Tibial artery (tissue), 4 donors: ENCODE measurements around the gene TBATA.
A peak's percentile ranks its signal among the peaks of the same experiment; 100 is the strongest.
"Not testable (repeated sequence)": the region's sequence is repeated elsewhere in the genome, so short reads cannot be mapped to it uniquely, and the experiment has no call there.

Experiments
- DNase-seq, 2 donors: peaks; one replicate each; pipeline ENCODE4 v3.0.0-alpha.2; 2019
- H3K27ac ChIP-seq, 2 donors: fragments of 200-600 bp; sonication (generic) in 1 of 2; 1 replicate in 1 of 2; 2 replicates in 1 of 2; pipeline ENCODE4 v1.5.1; 2018 to 2019; ENCODE audit warnings: mild to moderate bottlenecking in 1 of 2
- H3K27me3 ChIP-seq, 2 donors: fragments of 200-600 bp; sonication (generic) in 1 of 2; one replicate each; pipeline versions ENCODE4 v1.5.1 to v1.6.0; 2016 to 2019
- H3K36me3 ChIP-seq, 3 donors: fragments of 200-600 bp; sonication (generic) in 2 of 3; one replicate each; pipeline ENCODE4 v1.5.1; 2016 to 2019; ENCODE audit warnings: mild to moderate bottlenecking in 2 of 3
- H3K4me1 ChIP-seq, 4 donors: fragments of 200-600 bp; sonication (generic) in 2 of 4; 1 replicate in 3 of 4; 2 replicates in 1 of 4; pipeline ENCODE4 v1.5.1; 2016 to 2019
- H3K4me3 ChIP-seq, 2 donors: fragments of 200-600 bp; sonication (generic) in 1 of 2; 1 replicate in 1 of 2; 2 replicates in 1 of 2; pipeline ENCODE4 v1.5.1; 2018 to 2019; ENCODE audit warnings: mild to moderate bottlenecking in 2 of 2
- H3K9me3 ChIP-seq, 3 donors: fragments of 200-600 bp; sonication (generic) in 1 of 3; one replicate each; pipeline ENCODE4 v1.5.1; 2016 to 2019
- CTCF ChIP-seq, 2 experiments: fragments of 200-600 bp in 1 of 2; fragments of 450-650 bp in 1 of 2; IDR thresholded peaks; one replicate each; pipeline ENCODE4 v1.5.1; 2017 to 2019; ENCODE audit warnings: antibody characterized with exemption in 2 of 2, mild to moderate bottlenecking in 1 of 2, moderate library complexity in 1 of 2
- intact Hi-C: fragments of 100-400 bp; cut with DNase I; formaldehyde crosslinking; loops from one replicate; pipeline ENCODE4 v1.15.0; 2023; ENCODE audit warnings: low total_unique reads

The TBATA gene

GRCh38 chr10:70769121-70769520, 16.1 kb downstream of the TBATA start:
- DNase-seq = peak in 1 of 2 donors; percentile 7
- intact Hi-C loops = no loop called here
- Histone ChIP-seq H3K4me1 (no peaks in the 10 kb centered on the region), H3K27ac (no peak overlapping the region), H3K36me3 (no peaks in the 10 kb centered on the region), H3K9me3 (peaks cover 0 to 3% (median 3%) of the 10 kb centered on the region in 3 donors), H3K27me3 (no peaks in the 10 kb centered on the region), H3K4me3 (no peak overlapping the region)
- TF ChIP-seq CTCF (IDR thresholded peaks at IDR 0.05) = no peak

- intact Hi-C loops, H3K9me3 ChIP-seq, H3K4me1 ChIP-seq, H3K36me3 ChIP-seq, H3K27ac ChIP-seq, H3K27me3 ChIP-seq, H3K4me3 ChIP-seq: not testable (repeated sequence)
- peak; percentile 3 to 38 for DNase-seq
Measured at GRCh38 chr10:70768026-70768685, 17.0 kb downstream of the TBATA start.

- no peak for TF ChIP-seq CTCF (IDR thresholded peaks at IDR 0.05)
- intact Hi-C loops = no loop called here
- Histone ChIP-seq H3K27me3 (no peaks in the 10 kb centered on the region), H3K4me1 (no peaks in the 10 kb centered on the region), H3K27ac (no peak overlapping the region), H3K4me3 (no peak overlapping the region), H3K36me3 (no peaks in the 10 kb centered on the region), H3K9me3 (peaks cover 0 to 3% (median 3%) of the 10 kb centered on the region in 3 donors)
- peak in 1 of 2 donors; percentile 51 for DNase-seq
Measured at GRCh38 chr10:70765794-70766594, 19.2 kb downstream of the TBATA start.

GRCh38 chr10:70763567-70763966, 21.6 kb downstream of the TBATA start:
- H3K9me3 ChIP-seq = peaks cover 0 to 3% (median 3%) of the 10 kb centered on the region in 3 donors
- intact Hi-C loops = loop anchor here (5.0 kb wide), 1 partner anchor 216 kb away; no protein-coding TSS in a partner anchor

GRCh38 chr10:70762441-70763175, 22.6 kb downstream of the TBATA start:
- no peak overlapping the region for H3K27ac ChIP-seq
- intact Hi-C loops = loop anchor here (5.0 kb wide), 1 partner anchor 215 kb away; no protein-coding TSS in a partner anchor
- peaks cover 0 to 3% (median 3%) of the 10 kb centered on the region in 3 donors for H3K9me3 ChIP-seq
- H3K4me3 ChIP-seq = no peak overlapping the region
- peaks cover 0 to 9% of the 10 kb centered on the region in 2 donors for H3K27me3 ChIP-seq
- DNase-seq = no peak
- H3K4me1 ChIP-seq = no peaks in the 10 kb centered on the region
- no peak for TF ChIP-seq CTCF (IDR thresholded peaks at IDR 0.05)
- no peaks in the 10 kb centered on the region for H3K36me3 ChIP-seq

More at GRCh38 chr10:70763567-70763966, 21.6 kb downstream of the TBATA start:
- H3K4me1 ChIP-seq = no peaks in the 10 kb centered on the region
- peak in 1 of 2 donors; percentile 42 for DNase-seq
- H3K27ac ChIP-seq = no peak overlapping the region
- no peak overlapping the region for H3K4me3 ChIP-seq
- no peaks in the 10 kb centered on the region for H3K36me3 ChIP-seq
- H3K27me3 ChIP-seq = peaks cover 0 to 9% of the 10 kb centered on the region in 2 donors
- no peak for TF ChIP-seq CTCF (IDR thresholded peaks at IDR 0.05)
